ENCODE data around the gene KIF1A.
"Not testable (repeated sequence)": the region's sequence is repeated elsewhere in the genome, so short reads cannot be mapped to it uniquely, and the experiment has no call there.

KIF1A gene

DNA sequence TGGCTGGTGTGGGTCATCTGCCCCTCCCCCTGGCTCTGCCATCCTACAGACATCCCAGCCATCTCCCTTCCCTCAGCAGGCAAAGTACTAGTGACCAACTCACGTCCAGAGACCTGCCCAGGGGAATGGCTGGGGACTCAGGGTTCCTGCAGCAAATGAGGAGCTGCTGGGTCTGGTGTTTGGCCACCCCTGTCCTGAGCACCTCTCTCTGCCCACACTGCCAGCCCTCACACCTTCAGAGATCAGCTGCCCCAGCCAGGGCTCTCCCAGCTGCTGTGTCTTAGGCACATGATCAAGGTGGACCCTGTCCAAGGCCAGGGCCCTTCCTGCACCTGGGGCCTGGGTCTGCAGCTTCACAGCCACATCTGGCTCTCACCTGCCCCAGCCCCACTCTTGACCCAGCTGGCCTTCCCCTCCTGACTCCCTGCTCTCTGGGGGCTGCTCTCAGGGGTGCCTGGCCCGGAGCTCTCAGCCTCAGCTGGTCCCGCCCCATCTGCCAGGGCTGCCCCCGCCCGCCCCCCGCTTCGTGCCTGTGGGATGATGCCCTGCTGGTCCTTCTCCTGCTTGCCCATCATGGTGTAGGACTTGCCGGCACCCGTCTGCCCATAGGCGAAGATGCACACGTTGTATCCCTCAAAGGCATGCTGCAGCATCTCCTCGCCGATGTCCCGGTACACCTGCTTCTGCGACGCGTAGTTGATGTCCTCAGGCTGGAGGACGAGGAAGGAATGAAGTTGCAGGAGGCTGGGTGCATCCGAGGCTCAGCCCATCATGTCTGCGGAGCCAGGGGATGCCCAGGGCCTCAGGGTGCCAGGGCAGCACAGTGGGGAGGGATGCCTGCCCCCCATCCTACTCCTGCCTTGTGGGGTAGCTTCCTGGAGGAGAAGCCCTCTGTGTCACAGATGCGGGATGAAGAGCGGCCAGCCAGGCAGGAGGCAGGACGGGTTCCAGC lies 32.2 kb downstream of the KIF1A start:
- no peak for DNase-seq (ENCODE audit: low spot score)

DNA sequence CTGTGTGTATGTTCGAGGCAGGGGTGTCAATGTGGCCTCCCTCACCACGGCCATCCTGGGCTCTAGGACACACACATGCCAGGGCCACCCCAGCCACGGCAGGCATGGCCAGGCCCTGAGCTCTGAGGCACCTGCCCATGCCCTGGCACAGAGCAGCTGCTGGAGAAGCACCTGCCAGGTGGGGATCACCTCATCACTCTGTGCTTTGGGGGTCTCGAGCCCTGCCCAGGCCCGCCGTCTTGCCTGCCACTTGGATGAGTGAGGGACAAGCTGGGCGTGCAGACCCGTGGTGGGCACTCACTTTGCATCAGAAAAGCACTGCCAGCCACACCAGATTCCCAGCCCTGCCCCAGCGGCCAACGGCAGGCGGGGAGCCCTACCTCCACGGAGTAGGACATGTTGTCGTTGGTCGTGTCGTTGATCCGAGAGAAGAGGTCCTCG lies 33.1 kb downstream of the KIF1A start:
- no peak for DNase-seq (ENCODE audit: low spot score)

DNA sequence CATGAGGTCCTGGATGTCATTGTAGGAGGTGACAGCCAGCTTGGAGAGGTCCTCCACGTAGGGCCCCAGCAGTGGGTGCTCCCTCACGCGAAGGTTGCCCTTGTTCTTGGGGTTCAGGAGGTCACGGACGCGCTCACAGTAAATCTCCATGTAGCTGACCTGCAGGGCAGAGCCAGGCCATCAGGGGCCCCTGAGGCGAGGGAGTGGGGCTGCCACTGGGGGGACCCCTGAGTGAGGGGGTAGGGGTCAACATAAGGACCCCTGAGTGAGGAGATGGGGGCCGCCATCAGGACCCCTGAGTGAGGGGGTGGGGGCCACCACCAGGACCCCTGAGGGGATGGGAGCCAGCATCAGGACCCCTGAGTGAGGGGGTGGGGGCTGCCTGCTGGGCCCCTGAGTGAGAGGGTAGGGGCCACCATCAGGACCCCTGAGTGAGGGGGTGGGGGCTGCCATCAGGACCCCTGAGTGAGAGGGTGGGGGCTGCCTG lies 33.6 kb downstream of the KIF1A start:
- DNase-seq (ENCODE audit: low spot score) = no peak

DNA sequence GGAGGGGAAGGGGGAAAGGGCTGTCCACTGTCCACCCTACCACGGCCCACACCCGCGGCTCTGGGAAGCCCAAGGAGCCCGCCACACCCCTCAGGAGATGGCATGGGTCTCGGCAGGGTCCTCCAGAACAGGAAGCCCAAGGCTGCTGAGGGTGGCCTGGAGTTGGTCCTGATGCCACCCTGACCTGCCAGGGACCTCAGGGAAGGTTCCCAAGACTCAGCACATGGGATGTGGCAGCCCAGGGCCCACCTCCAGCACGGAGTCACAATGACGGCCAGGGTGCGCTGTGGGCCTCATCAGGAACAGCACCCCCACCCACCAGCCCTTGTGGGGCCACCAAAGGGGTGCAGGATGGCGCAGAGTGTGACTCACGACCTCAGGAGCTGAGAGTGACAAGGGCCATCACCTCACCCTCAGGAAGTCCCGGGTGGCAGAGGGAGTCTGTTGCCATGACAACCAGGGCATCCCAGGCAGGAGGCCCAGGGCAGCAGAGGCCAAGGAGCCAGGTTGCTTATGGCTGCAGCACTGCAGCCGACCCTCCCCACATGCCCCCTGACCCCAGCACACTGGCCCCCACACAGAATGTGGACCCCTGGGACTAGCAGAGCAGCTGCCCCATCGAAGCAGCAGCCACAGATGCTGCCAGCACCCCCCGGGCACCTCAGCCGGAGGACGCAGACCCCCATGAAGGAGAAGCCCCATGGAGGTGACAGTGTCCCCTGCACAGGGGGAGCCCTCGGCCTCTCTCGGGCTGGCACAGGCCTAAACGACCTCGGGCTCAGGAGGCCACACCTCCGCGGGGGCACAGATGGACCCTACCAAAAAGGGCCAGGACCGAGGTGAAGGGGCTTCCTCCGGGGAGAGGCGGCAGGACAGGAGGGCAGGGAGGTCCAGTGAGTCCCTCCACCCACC lies 34.3 kb downstream of the KIF1A start:
- DNase-seq (ENCODE audit: low spot score) = no peak

DNA sequence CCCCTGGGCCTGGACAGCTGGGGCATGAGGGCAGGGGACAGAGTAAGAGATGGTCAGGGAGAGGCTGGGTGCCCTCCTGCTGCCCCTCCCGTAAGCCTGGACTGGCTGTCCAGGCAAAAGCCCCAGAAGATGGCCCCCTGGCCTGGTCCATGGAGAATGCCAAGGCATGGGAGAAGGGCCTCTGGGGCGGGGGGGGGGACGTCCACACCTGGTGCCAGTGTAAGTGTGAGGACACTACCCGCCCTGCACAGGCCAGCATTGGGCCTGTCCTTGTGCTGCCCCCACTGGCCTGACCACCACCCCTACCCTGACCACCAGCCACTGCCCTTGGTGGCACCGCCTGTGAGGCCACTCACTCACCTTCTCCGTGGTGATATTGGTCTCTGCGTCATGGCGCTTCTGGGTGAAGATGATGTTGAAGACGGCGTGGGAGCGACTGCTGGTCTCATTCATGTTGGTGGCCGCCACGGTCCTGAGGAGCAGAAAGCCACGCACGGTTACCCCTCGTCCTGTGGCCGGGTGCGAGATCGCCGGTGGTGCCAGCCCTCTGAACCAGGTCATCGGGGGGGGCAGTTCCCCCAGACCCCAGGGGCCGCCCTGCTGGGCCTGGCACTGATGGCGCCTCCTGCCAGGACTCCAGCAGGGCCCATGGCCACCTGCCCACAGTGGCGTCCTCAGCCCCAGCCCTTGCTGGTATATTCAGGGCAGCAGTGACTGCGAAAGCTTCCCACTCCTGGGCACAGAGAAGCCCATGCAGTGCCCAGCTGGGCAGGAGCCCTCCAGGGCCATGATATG lies 35.2 kb downstream of the KIF1A start:
- no peak for DNase-seq (ENCODE audit: low spot score)

DNA sequence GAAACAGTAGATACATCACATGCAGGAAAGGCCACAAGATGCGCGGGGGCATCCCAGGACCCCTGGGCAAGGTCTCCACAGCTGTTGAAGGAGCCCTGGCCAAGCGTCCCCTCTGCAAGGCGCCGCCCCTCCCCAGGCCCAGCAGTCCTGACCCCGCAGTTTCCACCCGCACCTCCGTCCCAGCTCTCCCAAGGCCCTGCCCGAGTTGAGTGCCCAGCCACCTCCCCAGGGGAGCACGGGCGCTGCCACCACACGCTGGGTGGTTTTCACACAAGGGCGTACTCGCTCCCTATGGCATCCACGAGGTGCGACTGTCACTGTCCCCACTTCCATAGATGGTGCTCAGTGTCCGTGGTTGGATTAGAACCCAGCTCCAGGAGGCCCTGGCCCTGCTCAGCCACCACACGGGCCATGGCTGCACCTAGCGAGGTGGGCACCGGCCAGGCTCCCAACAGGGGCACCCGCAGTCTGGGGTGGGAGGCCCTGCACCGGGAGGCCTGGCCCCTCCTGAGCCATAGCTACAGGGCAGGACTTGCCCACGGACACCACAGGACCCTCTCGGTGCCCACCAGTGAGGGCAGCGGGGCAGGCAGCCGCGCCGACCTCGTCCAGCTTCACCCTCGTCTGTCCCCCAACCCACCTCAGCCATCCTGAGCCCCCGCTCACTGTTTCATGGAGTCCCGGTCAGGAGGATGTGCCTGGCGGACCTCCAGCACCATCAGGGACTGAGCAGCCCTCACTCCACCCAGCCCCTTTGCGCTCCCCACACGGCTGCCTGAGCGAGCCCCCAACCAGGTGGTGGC lies 36.0 kb downstream of the KIF1A start:
- no peak for DNase-seq (ENCODE audit: low spot score)

DNA sequence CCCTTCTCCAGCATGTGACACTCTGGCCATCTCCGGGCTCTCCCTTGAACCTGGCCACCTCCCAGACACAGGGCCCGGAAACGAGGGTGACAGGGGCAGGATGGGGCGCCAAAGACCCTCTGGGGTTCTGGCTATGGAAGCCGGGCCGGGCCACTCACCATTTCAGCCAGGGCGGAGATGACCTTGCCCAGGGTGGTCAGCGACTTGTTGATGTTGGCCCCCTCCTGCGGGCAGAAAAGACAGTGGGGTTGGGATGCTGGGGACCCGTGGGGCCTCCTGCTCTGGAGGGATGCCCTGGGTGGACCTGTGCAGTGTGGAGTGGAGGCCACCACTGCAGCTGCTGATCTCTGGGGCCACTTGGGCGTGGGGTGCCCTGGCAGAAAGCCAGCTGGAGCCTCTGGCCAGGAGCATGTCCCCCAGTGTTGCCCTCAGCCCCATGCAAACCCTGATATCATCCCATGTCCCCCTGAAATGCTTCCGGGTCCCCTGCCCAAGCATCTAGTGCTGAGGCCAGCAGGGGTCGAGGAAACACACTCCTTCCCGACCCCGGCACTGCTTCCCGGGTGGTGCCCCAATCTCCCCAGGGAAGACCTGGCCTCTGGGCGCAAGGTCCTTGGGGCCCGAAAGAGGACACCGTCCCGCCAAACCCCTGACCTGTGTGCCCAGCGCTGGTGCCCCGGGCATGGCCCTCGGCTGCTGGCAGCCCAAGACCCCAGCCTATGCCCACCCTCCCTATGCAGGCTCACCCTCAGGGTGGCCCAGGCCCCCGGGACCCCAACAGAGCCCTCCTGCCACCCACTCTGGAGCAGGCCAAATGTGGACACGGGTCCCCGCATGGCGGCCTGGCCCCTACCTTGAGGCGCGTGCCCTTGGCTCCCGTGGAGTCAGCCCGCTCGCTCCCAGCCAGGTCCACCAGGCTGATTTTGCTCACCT lies 36.9 kb downstream of the KIF1A start:
- DNase-seq (ENCODE audit: low spot score) = no peak

DNA sequence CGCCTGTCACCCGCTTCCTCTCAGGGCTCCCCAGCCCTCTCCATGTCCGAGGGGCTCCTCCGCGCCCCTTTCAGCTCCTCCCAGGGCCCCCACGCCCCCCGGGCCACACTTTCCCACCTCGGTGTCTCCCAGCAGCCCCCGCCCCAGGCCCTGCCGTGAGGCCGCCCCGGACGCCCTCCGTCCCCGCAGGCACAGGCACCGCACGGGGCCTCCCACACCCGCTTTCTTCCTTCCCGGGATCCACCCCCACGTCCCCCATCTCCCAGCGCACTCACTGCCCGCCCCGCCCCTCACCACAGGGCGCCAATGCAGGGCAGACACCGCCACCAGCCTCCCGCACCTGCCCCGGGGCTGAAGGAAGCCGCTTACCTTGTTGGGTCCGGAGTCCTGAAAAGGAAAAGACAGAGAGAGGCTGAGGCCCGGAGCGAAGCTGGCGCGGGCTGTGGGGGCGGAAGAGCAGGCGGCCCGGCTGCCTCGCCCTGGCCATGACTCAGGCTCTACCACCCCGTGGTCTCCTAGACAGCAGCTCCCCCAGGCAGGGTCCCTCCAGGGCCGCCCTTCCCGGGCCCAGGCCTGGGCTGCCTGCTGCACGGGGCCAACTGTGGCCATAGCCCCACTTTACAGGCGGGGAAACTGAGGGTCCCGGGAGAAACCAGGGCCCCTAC lies 37.7 kb downstream of the KIF1A start:
- no peak for DNase-seq (ENCODE audit: low spot score)

DNA sequence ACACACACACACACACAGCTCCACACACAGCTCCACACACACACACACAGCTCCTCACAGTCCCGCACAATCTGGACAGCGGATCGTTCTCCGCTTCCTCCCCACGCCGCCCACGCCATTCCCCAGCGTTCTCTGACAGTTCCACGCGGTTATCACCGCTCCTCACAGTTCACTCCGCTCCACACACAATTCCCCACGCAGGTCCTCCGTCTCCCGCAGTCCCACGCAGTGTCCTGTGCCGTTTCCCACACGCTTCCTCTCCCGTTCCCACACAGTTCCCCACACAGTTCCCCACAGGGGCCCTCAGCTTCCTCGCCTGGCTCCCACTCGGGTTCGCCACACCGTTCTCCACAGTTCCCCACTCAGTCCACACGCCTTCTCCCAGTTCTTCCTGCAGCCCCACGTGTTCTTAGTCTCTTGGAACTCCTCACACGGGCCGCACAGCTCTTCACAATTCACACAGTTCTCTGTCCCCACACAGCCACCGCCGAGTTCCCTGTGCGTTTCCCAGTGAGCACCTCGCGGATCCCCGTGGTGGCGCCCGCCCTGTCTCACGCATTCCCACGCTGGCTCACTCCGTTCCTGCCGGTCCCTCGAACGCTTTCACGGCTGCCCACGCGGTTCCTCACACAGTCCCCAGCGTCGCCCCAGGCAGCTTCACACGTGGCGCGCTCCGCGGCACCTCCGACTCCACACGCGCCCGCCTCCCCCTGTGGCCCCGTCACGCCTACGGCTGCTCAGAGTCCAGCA lies 38.4 kb downstream of the KIF1A start:
- peak; percentile 43 for DNase-seq (ENCODE audit: low spot score)

DNA sequence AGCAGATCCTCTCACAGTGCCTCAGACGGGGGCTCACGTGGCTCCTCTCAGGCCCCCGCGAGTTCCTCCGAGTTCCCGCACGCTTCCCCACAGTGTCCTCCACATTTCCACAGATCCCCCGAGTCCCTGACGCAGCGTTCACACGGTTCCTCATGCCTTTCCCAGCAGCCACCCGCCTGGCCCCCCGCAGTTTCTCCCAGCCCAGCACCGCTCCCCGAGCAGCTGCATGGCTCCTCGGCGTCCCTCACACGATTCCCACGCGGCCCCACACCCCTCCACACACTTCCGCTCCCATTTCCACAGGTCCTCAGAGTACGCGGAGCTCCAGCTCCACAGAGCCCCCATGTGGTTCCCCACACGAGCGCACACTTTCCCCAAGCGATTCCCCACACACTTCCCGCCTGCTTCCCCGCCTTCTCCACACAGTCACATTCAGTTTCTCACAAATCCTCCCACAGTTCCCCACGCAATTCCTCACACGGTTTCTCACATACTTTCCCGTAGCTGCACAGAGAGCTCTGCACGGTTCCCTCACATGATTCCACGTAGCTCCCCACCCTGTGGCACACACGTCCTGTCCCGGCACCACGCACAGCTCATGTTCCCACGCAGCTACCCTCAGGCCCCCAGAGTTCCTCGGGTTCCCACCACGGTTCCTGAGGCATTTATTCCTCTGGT lies 39.9 kb downstream of the KIF1A start:
- DNase-seq (ENCODE audit: low spot score) = peak; percentile 78

DNA sequence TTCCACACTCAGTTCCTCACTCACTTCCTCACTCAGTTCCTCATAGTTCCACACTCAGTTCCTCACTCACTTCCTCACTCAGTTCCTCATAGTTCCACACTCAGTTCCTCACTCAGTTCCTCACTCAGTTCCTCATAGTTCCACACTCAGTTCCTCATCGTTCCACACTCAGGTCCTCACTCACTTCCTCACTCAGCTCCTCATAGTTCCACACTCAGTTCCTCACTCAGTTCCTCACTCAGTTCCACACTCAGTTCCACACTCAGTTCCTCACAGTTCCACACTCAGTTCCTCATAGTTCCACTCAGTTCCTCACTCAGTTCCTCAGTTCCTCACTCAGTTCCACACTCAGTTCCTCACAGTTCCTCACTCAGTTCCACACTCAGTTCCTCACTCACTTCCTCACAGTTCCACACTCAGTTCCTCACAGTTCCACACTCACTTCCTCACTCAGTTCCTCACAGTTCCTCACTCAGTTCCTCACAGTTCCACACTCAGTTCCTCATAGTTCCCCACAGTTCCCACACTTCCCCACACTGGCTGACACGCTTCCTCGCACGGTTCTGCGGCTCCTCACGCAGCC lies 40.7 kb downstream of the KIF1A start:
- DNase-seq (ENCODE audit: low spot score) = not testable (repeated sequence)

DNA sequence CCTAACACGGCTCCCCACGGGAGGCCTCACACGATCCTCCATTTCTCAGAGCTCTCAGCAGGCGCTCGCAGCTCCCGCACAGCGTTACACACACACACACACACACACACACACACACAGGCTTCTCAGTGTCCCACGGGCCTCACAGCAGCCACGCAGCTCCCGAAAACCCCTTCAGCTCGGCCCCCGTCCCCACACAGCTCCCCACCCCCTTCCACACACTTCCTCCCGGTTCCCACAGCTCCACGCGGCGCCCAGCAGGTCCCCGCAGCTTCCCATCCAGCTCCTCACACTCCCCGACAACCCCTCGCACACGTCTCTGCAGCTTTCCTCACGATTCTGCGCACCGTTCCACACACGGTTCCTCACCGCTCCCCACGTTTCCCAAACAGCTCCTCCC lies 41.6 kb downstream of the KIF1A start:
- no peak for DNase-seq (ENCODE audit: low spot score)

DNA sequence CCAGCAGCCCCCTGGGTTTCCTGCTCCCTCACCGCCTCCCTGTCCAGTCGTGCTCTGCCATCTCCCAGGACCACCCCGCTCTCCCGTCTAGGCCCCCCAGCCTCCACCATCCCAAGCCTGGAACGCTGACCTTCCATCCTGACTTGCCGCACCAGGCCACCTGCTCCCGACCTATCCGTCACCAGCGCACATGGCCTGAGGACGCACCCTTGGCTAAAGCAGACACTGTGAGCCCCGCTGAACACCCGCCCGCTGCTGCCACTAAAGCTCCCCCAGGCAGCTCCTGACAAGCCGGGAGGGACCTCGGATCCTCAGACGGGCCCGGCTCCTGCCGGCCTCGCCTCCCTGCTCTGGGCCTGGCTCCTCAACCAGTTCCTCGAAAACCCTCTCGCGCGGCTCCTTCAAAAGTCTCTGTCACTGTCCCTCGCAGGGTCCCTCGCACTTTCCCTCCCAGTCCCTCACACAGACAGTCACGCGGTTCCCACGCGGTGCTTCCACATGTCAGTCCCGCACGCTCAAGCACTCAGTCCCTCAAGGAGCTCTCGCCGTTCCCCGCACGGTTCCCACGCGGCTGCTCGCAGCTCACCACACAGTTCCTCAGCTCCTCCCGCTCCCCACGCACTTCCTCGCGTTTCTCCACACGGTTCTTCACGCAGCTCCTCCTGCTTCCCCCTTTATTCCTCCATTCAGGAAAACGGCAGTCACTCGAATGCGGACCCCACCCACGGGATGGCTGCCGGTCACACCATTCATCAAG lies 42.4 kb downstream of the KIF1A start:
- DNase-seq (ENCODE audit: low spot score) = no peak

DNA sequence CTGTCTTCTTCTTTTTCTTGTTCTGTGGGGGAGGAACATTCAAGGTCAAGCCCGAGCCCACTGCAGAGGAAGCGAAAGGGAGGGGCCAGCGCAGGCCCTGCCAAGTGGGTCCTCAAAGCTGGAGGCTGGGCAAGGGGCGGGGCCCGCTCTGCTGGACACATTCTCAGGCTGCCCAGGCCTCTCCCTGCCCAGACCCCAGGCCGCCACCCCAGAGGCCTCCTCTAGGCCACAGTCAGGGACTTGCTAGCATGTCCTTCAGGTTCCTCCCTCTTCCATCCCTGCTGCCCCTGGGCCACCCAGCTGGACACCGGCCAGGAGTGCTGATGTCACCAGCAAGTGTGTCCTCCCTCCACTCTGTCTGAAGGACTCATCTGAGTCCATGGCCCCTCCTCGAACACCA lies 44.1 kb downstream of the KIF1A start:
- DNase-seq (ENCODE audit: low spot score) = no peak

DNA sequence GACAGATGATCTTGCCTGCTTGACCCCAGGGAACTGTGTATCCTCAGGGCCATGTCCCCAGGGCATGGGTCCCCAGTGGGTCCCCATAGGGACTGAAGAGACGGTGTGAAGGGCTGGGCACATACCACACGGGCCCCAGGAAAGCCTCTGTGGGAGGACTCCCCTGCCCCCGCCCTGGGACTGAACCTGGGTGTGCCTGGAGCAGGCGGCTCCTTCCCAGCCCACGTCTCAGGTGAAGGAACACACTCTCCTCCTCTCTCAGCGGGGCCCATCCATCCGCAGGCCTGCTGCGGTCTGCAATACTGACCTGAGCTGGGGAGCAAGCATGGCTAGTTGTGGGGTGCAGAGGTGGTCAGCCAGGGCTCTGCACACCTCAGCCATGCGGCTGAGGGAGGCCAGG lies 45.2 kb downstream of the KIF1A start:
- no peak for DNase-seq (ENCODE audit: low spot score)

DNA sequence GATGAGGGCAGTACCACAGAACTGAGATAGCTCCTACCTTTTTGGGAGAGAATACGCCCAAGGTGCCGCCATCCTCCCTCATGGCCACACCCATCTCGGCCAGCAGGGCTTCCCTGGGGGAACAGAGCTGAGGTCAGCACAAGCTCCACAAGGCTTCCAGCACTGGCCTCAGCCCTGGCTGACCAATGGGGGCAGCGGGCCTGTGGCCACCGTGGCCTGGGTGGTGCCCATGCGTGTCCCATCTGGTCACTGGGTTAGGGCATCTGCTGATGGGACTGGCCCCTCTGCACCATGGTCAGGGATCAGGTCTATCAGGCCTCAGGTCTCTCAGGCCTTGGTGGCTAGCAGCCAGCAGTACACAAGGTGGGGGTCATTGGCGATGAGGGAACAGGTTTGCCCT lies 50.9 kb downstream of the KIF1A start:
- no peak for DNase-seq (ENCODE audit: low spot score)

DNA sequence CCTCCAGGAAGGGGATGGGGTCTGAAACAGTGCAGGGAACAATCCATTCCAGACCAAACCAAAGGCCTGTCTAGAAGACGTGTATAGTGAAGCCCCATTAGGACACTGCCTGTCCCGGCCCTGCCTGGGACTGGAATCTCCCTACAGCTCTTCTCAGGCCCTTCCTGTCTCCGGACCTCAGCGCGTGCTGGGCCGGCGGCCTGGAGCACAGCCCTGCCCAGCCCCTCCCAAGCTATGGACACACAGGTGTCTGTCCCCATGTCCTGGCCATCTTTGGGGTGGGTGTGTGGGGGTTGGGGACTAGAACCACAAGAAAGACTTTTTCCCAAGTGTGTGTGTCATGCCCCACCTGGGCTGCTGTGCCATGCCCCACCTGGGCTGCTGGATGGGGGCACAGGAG lies 51.8 kb downstream of the KIF1A start:
- no peak for DNase-seq (ENCODE audit: low spot score)

Data from putamen (tissue), 1 donor.